Cardiac muscle cell (in vitro differentiated cells and primary cell): ENCODE measurements around the gene FAM117A. TPM values are rescaled to one million over a fixed set of nuclear protein-coding genes. Genes with fewer than 3 reads are reported as not detected.

Experiments
- DNase-seq, 2 donors: peaks; one replicate each; pipeline versions ENCODE4 v3.0.0 to v3.0.0-alpha.2; 2010 to 2017; ENCODE audit warnings: low read depth in 1 of 2, low spot score in 1 of 2
- H3K27ac ChIP-seq: fragments of 200-600 bp; sonication (generic); 2 replicates; pipeline ENCODE4 v1.5.1; 2016
- H3K27me3 ChIP-seq: fragments of 200-600 bp; sonication (generic); 2 replicates; pipeline ENCODE4 v1.6.0; 2016; ENCODE audit warnings: control low read depth
- H3K36me3 ChIP-seq: fragments of 200-600 bp; sonication (generic); 2 replicates; pipeline ENCODE4 v1.5.1; 2016; ENCODE audit warnings: control low read depth
- H3K4me1 ChIP-seq: fragments of 200-600 bp; sonication (generic); 2 replicates; pipeline ENCODE4 v1.8.1; 2017; ENCODE audit warnings: low read depth, mild to moderate bottlenecking, mixed run types
- H3K4me3 ChIP-seq: fragments of 200-600 bp; sonication (generic); 2 replicates; pipeline ENCODE4 v1.5.1; 2016; ENCODE audit warnings: mild to moderate bottlenecking
- H3K9me3 ChIP-seq: fragments of 200-600 bp; sonication (generic); 2 replicates; pipeline ENCODE4 v1.5.1; 2017; ENCODE audit warnings: low read depth, mild to moderate bottlenecking, control low read depth
- polyA plus RNA-seq: library from polyadenylated mRNA; unstranded; fragments of >200 nt; fragmentation: Nextera tagmentation; extraction: Ambion mirVana; gene quantifications from 2 replicates; pipeline ENCODE4 v1.2.1, GENCODE V29; 2016
- total RNA-seq: library from RNA; depleted of rRNA; stranded (reverse); fragments of >200 nt; gene quantifications from 2 replicates; pipeline ENCODE4 v1.2.3, GENCODE V29; 2016
- TF ChIP-seq, protein P1 (sequence below): IDR thresholded peaks from 2 replicates; pipeline ENCODE4 v1.5.1; 2012; ENCODE audit warnings: low read depth, mild to moderate bottlenecking, low read length

FAM117A gene
- total and polyA plus RNA-seq, 2 experiments from 2014 or later: 21.8 to 30.9 TPM

DNA sequence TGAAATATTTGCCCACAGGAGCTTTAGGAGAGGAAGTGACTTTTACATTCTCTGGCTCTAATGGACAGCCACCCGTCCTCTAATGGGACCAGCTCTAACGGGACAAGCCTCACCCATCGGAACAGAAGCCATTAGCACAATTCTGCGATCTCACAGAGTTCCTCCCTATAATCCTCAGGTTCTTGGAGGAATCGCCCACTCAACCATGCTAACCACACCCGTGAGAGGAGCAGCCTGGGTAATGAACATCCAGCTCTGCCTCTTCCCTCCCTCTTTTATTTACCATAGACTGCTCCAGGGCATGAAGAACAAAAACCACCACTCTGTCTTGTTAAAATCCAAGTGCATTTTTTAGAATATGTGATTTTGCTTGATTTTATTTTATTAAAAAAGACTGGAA is 63.0 kb downstream of the FAM117A start:
- DNase-seq: no peak
- H3K36me3 ChIP-seq: peaks cover 43% of the 10 kb centered on the region

DNA sequence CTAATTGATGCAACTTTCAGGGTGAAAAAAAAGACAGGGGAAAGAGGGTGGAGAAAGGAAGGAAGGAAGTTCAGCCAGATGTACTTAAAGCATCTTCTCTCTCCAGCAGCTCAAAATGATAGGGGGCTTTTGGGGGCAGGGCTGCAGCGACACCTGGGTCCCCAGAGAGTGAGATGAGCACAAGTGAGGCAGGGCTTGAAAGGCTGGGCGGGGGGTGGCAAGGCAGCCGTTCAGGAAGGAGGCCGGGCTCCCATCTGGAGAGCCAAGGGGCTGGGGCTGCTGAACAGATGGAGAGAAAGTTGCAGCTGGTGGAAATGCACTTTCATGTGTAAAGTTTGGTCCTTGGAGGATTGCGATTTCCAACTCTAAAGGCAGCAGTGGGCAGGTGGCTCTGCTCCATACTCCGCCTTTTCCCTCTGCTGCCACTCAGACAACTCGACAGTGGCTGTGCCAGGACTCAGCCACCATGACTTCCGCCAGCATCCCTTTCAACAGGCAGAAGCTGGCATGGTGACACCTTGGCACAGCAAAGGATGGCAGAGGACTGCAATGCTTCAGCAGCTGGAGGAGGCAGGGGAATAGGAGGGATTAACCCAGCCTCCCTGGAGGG is 63.9 kb downstream of the FAM117A start:
- Histone ChIP-seq H3K36me3 (peaks cover 37% of the 10 kb centered on the region), H3K27me3 (no peaks in the 10 kb centered on the region), H3K9me3 (no peaks in the 10 kb centered on the region), H3K4me3 (no peak overlapping the region), H3K4me1 (peaks cover 2% of the 10 kb centered on the region), H3K27ac (no peak overlapping the region)
- DNase-seq: no peak
- TF ChIP-seq, protein P1, sequence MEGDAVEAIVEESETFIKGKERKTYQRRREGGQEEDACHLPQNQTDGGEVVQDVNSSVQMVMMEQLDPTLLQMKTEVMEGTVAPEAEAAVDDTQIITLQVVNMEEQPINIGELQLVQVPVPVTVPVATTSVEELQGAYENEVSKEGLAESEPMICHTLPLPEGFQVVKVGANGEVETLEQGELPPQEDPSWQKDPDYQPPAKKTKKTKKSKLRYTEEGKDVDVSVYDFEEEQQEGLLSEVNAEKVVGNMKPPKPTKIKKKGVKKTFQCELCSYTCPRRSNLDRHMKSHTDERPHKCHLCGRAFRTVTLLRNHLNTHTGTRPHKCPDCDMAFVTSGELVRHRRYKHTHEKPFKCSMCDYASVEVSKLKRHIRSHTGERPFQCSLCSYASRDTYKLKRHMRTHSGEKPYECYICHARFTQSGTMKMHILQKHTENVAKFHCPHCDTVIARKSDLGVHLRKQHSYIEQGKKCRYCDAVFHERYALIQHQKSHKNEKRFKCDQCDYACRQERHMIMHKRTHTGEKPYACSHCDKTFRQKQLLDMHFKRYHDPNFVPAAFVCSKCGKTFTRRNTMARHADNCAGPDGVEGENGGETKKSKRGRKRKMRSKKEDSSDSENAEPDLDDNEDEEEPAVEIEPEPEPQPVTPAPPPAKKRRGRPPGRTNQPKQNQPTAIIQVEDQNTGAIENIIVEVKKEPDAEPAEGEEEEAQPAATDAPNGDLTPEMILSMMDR: no peak

More for the DNA sequence above, 63.0 kb downstream of the FAM117A start:
- Histone ChIP-seq H3K4me3 (no peak overlapping the region), H3K27me3 (no peaks in the 10 kb centered on the region), H3K27ac (no peak overlapping the region), H3K9me3 (no peaks in the 10 kb centered on the region), H3K4me1 (no peaks in the 10 kb centered on the region)
- TF ChIP-seq, protein P1: no peak

DNA sequence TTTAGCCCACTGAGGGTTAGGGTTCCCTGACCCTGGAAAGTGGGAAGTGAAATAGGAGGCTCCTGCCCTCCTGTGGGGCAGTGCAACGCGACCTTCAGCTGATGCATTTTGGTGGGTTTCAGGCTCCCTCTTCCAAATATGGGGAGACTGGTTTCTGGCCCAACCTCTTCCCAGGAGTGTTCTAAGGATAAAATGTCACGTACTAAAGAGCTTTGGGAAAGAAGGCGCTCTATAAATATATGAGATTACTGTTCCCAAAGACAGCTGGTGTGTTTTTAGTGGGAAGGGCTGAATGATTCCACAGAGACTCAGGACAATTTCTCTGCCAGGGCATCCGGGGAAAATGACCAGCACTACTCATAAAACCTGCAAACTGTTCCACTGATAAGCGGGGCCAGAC is 65.9 kb downstream of the FAM117A start:
- Histone ChIP-seq H3K9me3 (no peaks in the 10 kb centered on the region), H3K4me1 (peaks cover 3% of the 10 kb centered on the region), H3K36me3 (peaks cover 18% of the 10 kb centered on the region), H3K4me3 (no peak overlapping the region), H3K27me3 (no peaks in the 10 kb centered on the region), H3K27ac (no peak overlapping the region)
- TF ChIP-seq, protein P1: no peak
- no peak for DNase-seq

DNA sequence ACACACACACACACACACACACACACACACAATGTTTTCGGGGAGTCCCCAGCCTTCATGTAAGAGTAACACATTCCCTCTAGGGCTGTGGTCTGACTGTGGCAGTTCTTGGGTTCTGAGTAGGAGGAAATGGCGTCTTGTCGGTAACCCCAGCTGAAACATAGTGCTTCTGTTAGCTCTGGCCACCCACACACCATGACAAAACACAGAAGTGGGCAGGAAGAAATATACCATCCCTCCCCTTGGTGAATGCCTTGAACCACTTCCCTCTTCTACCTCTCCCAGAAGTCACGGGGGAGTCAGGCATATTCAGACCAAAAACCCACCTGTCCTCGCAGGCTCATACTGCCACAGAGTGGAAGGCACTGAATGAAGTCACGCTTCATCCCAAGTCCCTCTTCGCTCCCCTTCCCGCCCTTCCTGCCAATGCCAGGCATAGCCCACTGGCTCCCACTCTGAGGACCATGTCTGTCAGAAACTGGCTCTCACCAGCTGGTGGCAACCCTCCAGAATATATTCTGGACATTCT is 67.6 kb downstream of the FAM117A start:
- TF ChIP-seq, protein P1: no peak
- Histone ChIP-seq H3K36me3 (peaks cover 7% of the 10 kb centered on the region), H3K4me3 (no peak overlapping the region), H3K27ac (no peak overlapping the region), H3K27me3 (no peaks in the 10 kb centered on the region), H3K4me1 (peaks cover 13% of the 10 kb centered on the region), H3K9me3 (no peaks in the 10 kb centered on the region)
- no peak for DNase-seq

DNA sequence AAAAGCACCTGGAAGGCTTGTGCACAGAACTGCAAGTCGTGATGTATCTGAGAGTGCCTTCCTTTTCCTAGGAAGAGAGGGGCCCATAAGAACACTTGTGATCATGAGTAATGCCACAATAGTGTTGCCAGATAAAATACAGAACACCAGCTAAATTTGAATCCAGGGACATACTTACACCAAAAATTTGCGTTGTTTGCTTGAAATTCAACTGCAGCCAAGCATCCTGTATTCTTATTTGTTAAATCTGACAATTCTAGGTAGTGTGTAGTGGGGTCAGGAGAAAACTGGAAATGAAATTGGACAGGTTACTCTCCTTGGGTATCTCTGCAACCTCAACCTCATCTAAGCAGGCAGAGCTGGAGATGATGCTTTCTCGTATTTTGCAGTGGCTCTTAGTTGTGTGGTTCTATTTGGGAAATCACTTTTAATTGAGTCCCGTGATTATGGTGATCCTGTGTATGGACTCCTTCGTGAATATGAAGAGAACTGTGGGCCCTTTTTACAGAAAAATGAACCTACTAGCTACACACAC is 68.2 kb downstream of the FAM117A start:
- H3K4me1 ChIP-seq: peaks cover 17% of the 10 kb centered on the region
- H3K4me3 ChIP-seq: no peak overlapping the region
- H3K9me3 ChIP-seq: no peaks in the 10 kb centered on the region
- no peak overlapping the region for H3K27ac ChIP-seq
- TF ChIP-seq, protein P1: no peak
- H3K36me3 ChIP-seq: peaks cover 4% of the 10 kb centered on the region
- no peaks in the 10 kb centered on the region for H3K27me3 ChIP-seq
- no peak for DNase-seq
